ENCODE measurements around the gene ZNF189.
A peak's percentile ranks its signal among the peaks of the same experiment; 100 is the strongest.

The ZNF189 gene

DNA sequence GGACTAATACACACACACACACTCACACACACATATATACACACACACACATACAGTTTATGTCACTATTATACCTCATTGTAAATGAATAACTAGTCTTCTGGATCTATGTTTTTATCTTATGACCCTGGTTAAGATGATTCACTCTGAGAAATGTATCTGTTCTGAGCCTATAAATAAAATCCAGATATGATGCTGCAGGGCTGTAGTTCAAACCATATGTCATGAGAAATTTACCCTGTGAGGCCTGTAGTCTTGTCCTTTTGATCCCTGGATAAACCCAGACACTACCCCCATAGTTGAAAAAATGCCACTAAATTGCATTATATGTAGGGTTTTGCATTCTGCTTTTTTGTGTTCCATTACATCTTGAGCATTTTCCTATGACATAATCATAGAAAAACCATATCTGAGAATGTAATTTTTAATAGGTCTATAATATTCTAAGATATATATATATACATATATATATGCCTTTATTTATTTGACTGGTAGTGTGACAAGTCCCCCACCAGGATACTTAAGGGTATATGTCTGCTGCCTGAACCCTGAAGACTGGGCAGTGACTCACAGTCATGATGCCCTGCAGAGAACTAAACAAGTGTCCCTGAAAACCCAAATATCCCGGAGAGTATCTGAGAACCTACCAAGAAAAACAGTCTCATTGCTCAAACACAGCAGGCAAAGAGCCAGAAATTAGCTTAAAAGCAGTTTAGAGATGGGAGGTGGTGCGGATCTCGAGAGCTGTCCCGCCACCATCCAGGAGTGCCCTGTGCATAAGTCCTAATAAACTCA lies 55.3 kb downstream of the ZNF189 start:
- no peak for TF ChIP-seq JUND (IDR thresholded peaks at IDR 0.05; ENCODE audit: low read depth)
- in situ Hi-C loops (cut with HindIII; ENCODE audit: low pct_unique_long_range_greater_than_20kb, low sequenced_read_pairs): no loop called here
- no peak for DNase-seq (ENCODE audit: low read depth in 1 of 2, low spot score in 1 of 2)

DNA sequence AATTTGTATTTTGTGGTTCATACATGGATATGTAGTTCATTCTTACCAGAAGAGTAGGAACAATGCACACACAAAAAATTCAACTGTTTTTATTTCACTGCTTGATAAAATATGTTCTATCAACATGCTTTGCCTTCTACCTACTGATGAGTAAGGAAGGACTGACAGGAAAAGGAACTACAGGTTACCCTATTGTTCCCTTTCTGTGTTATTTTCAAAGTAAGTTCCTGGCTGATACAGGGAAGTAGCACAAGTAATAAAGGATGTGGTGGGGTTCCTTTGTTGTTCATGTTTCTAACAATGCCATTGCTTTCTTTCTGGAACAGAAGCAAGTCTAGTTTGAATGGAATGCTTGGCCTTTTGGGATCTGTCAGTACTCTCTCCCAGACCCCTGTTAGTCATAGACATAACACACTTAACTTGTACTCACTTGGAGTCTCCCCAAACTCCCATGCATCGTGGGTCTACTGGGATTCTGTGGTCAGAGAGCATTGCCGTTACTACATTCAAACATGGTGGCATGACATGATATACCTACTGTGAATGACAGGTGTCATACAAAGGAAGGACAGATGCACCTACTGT lies 57.1 kb downstream of the ZNF189 start:
- in situ Hi-C loops (cut with HindIII; ENCODE audit: low pct_unique_long_range_greater_than_20kb, low sequenced_read_pairs): no loop called here
- TF ChIP-seq JUND (IDR thresholded peaks at IDR 0.05; ENCODE audit: low read depth): no peak
- DNase-seq (ENCODE audit: low read depth in 1 of 2, low spot score in 1 of 2): no peak

DNA sequence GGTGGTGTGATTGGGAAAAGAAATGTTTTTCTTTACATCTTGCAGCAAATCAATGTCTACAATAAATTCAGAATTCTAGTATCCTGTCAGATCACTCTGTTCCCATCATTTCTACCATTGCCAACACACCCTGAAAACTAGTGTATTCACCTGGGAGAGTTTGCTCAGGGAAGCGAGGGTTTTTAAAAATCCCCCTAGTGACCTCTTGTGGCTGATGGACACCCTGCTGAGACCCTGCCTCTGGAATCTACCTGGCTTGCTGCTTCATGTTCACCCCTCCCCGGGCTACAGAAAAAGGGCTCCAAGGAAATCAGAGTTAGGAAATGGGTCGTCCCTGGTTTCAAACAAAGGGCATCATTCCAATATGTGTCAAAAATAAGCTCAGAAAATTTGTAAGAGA lies 58.4 kb downstream of the ZNF189 start:
- in situ Hi-C loops (cut with HindIII; ENCODE audit: low pct_unique_long_range_greater_than_20kb, low sequenced_read_pairs): no loop called here
- DNase-seq (ENCODE audit: low read depth in 1 of 2, low spot score in 1 of 2): no peak
- TF ChIP-seq JUND (IDR thresholded peaks at IDR 0.05; ENCODE audit: low read depth): no peak

GRCh38 chr9:101458963-101459631 lies 60.4 kb downstream of the ZNF189 start:
- DNase-seq (ENCODE audit: low read depth in 1 of 2, low spot score in 1 of 2): peak; percentile 31 to 76
- in situ Hi-C loops (cut with HindIII; ENCODE audit: low pct_unique_long_range_greater_than_20kb, low sequenced_read_pairs): no loop called here
- TF ChIP-seq JUND (IDR thresholded peaks at IDR 0.05; ENCODE audit: low read depth): no peak
